Mesenteric fat pad (tissue), 1 donor: ENCODE measurements around the gene HELT. TPM values are rescaled to one million over a fixed set of nuclear protein-coding genes. Genes with fewer than 3 reads are reported as not detected.

Source experiments
- DNase-seq: peaks from one replicate; pipeline ENCODE4 v3.0.0-alpha.2; 2020; ENCODE audit warnings: low spot score
- total RNA-seq: library from RNA; stranded (reverse); fragmentation: NEBNext Ultra II Directional; extraction: Animal tissue kit (Norgen Biotek cat#: 25700); gene quantifications from one replicate; pipeline ENCODE4 v1.2.1, GENCODE V29; 2021
- donor health status: DM: yes; HTN: yes; CAD: no.

The HELT gene
- total RNA-seq, 1 donor from 2014 or later = not detected

DNA sequence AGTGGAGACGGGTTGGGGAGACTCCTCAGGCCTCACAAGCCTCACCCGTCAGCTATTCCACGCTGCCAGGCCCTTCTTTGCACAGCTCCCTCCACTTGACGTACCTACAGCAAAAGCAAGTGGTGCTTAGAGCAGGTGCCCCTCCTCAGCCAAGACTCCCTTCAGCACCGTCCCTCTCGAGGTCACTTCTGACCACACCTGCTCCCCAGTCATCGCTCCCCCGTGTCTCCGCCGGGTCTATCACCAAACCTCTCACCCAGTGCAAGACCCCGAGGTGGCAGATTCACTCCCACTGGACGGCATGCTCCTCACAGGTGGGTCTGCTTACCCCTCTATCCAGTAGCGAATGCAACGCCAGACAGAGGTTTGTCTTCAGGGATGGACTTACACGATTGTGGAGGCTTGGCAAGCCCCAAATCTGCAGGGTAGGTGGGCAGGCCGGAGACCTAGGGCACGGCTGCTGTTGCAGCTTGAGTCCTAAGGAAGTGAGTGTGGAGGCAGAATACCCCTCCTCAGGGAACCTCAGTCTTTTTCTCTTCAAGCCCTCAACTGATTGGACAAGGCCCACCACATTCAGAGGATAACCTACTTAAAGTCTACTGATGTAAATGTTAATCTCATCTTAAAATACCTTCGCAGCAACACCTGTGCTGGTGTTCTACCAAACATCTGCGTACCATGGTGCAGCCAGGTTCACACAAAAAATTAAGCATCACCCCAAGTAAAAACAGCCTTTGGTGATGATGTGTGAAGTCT is 14.5 kb upstream of the HELT start:
- no peak for DNase-seq

DNA sequence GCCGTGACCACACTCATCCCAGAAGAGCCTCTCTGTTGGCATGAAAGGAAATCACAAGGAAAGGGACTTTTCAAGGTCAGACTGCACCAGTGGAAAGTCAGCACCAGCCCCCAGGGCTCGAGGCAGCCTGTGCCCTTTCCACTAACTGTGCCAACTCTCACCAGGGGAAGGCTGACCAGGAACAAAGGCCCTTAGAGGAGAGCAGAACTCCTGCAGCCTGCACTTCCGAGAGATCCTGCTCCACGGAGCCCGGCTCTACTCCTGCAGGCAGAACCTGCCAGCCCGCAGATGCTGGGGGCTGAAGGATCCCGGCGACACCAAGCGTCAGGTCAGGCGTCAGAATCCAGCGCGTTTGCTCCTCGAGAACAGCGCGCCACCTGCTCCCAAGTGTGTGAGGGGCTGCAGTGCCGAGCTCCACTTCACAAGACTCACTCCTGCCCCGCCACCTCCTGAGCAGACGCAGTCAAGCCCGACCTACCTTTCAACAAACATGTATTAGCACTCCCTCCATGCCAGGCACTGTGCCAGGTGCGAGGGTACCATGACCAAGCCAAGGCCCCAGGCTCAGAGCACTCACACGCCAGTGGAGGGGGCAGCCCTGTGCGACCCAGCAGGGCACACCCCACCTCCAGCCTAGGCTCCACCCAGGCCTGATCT is 13.6 kb upstream of the HELT start:
- no peak for DNase-seq

DNA sequence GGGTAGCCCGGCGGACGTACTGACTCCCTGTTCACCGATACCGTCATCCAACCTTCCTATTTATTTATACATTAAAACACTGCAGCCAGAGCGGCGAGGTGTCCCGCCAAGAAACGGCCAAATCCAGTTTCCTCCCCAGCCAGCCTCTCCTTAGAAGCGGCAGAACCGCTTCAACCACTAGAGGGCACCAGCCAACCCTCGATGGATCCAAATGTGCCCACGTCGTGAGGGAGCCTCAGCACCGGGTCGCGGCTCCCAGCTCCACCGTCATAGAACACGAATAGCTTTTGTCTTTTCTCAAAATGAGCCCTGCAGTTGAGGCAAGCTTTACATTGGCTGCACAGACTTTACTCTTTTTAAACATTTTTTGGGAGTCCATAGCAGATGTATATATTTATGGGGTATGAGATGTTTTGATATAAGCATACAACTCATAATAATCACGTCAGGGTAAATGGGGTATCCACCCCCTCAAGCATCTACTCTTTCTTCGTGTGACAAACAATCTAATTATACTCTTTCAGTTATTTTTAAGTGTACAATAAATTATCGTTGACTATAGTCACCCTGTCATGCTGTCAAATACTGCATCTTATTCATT is 13.0 kb upstream of the HELT start:
- no peak for DNase-seq

DNA sequence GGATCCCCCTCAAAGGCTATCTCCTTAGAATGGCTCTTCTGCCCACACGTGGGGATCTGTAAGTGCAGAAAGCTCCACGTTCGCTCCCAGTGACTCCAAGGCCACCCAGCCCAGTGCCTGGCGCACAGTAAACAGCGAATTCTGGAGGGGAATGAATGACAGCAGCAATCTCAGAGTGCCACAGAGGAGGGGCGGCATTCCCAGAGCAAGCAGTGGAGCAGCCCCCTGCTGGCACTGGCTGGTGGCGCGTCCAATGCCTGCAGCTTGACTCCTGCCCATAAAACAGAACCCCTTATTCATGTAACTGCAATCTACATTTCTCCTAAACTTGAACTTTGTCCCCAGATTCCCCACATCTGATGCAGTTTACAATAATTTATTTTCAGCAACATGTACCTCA is 6.9 kb upstream of the HELT start:
- no peak for DNase-seq

DNA sequence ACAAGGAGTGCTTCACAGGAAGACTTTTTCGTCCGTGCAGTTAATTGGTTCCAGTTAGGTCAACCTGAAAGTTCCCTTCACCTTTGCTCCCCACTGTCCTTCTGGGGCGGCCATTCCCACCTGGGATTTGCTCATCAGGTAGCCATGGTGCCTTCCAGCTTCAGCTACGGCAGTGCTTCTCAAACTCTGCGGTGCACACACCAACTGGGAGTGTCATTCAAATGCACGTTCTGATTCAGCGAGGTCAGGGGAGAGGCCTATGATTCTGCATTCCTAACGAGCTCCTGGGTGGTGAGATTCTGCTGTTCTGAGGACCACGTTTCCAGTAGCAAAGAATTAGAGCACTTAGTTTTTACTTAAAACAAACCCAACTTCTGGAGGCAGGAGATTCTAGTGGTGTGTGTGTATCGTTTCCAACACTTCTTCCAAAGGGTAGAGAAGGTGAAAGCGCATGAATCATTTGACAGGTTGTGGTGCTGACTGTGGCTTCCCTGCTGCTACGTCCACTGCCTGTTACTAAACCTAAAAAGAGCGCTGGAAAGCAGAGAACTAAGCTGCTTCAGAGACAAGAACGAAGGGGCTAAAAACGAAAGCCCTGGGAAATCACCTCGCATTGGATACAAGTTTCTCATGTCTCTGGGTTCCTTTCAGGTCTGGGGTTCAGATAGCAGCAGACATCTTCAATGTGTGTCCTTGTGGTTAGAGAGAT is 4.7 kb upstream of the HELT start:
- no peak for DNase-seq

DNA sequence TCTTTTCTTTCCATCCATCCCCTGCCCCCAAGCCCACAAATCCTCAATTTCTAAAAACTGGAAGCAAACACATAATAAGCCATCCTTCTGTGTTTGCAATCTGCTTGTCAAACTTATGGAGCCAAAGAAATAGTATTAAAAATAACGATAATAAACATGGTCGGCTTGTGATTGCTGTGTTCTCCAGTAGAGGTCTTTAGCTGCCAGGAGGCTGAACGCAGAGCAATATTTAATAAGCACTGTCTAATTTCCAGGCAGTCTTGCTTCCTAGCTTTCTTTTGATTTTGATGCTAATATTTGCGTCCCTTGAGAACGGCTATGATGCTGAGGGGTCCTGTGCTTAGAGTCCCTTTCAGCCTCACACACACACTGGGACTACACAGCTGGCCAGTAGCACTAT is 3.2 kb upstream of the HELT start:
- DNase-seq = no peak

DNA sequence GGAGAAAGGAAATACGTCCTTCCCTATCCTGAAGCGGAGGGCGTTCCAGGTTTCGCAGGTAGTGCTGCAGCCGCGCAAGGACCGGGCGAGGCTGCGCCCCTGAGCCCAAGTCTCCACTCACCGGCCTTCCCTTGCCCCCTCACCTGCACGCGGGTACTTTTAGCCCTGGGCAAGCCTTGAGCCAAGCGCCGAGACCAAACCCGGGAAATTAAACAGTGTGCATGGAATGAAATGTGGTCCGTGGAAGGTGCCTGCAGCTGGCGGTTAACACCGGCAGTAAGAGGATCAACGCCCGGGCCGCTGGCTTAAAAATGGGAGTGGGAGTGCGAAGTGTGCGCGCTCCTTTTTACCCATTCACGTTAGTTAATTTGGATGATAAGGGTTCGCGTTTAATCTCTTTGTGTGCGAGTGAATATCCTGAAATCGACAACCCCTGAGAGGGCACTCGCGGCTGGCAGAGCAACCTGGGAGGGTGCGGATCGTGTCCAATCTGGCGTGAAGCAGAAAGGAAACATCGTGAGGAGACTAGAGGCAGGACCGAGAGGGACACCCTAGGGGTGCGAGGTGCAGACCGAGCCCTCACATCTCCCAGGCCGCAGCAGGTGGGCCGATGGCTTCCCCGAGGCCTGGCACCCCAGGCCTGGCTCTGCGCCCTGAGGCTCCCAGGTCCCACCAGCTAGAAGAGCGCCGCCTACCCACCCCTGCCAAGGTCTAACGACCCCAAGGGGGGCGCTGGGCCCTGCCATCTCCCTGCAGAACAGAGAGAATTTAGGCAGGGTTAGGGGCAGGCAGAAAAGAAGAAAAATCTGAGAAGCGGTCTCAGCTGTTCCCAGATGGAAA is 2.0 kb upstream of the HELT start:
- no peak for DNase-seq

DNA sequence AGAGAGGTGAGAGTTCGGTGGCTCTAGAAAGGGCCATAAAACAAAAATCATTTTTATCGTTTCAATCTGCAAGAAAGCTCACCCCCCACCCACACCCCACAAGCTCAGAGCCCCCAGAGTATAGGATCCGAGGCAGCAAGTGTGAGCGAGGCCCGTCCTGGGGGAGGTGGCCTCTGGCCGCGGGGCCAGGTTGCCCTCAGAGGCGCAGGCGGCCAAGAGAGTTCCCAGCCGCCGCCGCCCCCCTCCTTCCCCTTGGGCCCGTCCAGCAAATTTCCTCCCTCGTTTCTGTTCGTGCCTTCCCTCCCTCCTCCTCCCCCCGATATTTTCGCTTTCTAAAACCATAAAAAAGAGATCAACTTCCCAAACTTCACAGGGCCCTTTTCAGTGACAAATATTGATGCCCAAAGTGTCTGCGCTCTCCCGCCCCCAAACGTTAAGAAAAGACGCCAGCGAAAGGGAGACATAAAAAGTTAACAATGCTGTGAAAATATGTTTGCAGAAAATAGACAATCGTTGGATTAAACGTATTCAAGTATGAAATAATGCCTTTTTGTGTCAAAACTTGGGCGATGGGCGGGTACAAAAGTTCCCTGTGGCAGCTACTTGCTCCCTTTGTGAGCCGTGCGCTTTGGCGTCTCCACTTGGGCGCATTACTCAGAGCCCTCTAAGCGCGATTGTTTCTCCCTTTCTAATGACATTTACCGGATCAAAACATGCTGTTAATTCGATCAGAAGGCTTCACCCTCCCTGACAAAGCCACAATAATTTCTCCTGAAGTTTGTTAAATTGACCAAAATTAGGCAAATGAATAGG is 1.1 kb upstream of the HELT start:
- no peak for DNase-seq

DNA sequence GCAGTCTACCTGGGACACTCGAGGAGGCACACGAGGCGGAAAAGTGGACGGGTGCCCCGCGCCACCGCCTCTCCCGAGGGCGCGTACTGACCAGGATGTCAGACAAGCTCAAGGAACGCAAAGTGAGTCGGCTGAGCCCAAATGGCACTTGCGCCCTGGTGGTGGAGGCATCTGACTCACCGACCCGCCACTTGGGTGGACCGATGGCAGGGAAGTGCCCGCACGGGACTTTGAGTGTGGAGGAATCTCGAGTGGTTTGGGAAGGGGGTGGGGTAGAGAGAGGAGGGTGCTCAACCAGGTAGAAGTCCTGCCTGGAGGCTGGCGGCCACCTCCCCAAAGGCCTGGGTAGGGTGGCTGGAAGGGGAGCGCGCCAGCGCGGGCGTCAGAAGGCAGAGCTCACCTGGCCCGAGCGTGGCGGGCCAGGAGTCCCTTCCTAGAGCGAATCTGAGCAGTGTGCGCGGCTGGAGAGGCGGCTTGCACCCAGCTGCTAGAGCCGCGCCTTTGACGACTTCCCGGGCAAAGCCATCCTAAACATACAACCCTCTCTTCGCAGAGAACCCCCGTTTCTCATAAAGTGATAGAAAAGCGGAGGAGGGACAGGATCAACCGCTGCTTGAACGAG is 655 bp downstream of the HELT start:
- DNase-seq = no peak

DNA sequence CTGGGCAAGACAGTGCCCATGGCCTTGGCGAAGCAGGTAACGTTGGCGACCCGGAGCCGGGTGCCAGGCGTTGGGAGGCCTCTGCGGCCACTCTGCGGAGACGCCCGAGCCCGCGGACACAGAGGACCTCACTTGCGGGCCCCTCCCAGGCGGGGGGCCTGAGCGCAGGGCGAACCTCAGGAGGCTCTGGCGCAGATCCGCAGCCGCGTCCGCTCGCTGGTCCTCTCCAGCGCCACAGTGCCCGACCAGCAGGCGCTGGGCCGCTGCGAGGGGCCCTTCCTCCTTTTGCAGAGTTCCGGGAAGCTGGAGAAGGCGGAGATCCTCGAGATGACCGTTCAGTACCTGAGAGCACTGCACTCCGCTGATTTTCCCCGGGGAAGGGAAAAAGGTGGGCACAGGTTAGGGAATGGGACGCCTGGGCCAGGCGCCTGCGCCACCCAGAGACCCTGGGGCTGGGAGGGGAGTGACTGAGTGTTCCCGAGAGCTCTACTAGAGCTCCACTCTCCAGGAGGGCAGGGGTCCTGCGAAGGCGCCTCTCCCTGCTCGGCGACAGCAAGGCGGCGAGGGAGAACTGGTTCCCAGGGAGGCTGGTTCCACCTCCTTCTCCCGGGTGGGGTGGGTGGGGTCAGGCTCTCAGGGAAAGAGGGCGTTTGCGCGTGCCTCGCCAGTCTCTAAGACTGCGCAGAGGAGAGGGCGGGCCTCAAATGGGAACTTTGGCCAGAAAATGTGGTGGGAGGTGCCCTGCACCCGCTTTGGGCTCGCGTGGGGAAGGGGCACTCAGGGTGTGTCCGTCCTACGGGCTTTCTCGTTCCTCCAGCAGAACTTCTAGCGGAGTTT is 1.4 kb downstream of the HELT start:
- DNase-seq = no peak

DNA sequence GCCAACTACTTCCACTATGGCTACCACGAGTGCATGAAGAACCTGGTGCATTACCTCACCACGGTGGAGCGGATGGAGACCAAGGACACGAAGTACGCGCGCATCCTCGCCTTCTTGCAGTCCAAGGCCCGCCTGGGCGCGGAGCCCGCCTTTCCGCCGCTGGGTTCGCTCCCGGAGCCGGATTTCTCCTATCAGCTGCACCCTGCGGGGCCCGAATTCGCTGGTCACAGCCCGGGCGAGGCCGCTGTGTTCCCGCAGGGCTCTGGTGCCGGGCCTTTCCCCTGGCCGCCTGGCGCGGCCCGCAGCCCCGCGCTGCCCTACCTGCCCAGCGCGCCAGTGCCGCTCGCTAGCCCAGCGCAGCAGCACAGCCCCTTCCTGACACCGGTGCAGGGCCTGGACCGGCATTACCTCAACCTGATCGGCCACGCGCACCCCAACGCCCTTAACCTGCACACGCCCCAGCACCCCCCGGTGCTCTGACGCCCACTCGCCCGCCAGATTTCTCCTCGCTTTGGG is 2.1 kb downstream of the HELT start:
- DNase-seq = no peak

DNA sequence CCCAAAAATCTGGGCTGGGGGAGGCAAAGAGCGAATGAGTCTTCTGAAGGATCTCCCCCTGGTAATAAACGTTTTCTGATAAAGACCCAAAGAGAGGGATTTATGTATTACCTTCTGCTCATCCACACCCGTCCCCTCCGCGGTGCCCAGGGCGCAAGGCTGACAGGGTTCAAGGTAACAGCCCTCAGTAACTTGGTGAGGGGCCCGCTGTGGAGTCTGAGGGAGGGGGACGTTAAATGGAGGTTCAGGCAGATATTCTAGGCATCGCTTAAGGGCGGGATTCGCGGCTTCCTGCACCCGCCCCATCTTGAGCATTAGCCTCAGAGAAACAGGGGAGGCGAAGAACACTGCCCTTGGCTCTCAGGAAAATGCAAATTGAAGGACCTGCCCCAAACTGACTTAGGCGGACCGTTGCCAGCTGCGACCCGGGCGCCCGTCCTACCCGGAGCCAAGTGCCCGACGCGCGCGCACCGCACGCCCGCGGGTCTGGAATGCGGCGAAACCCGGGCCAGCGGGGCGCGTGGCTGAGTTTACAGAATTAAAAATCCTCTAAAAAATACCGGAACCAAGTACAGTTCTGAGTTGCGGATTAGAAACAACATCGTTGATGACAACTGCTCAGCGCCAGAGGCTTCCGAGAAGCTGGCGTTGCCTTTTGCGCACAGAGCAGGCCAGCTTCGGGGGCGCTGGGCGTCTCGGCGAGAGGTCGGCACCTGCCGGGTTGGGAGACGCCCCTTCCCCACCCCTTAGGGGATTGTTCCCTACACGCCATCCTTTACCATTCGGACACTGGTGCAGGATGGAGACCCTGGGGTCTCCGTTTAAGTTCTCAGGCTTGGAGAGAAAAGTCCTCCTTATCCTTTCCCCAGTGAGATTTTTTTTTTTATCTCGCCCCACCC is 2.8 kb downstream of the HELT start:
- DNase-seq = no peak

DNA sequence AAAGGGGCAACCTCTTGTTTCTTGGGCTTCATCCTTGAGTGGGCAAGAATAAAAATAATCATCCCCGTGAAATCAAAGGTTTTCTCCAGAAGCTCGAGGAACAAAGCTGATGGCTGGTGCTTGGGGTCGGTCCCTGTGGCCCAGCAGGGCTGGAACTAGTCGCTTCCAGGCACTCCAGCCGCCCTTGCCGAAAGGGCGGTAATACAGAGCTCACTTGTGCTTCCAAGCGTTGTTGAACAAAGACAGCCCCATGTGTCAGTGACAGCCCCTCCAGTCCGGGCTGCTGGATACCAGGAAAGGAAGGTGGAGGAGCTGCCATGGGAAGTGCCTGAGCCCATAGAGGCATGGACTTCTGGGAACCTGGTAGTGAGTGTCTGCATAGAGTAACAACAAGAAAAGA is 5.2 kb downstream of the HELT start:
- DNase-seq = no peak

DNA sequence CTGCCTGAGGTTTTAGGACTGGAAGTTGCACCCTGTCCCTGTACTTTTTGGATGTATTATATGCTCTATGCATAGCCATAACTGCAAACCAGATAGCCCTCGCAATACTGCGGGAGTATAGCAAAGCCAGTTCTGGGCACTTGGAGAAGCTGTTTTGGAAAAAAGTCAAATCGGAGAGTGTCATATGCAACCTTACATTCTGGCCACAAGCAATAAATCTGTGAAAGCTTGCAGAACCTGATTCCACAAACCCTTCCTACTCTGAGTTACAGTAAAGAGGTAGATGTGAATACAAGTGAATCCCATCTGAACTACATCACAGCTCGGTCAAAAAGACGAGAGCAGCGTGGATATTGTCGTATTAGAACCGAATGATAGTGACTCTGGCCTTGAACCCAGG is 10.3 kb downstream of the HELT start:
- no peak for DNase-seq

DNA sequence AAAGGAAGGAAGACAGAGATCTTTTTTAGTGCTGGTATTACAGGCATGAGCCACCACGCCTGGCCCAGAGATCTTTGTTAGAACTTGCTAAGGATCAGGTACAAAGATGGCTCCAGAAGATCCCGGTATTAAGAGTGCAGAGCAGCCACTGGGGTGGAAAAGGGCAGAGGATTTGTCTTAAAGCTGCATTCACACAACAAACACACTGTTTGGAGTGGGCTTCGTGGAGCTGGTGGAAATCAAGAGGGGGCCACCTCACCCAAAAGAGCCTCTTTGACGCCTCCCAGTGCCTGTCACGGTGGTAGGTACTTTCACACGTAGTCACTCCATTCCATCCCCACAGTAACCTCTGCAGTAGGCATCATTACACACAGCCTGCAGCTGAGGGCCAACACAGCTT is 13.3 kb downstream of the HELT start:
- DNase-seq = no peak

DNA sequence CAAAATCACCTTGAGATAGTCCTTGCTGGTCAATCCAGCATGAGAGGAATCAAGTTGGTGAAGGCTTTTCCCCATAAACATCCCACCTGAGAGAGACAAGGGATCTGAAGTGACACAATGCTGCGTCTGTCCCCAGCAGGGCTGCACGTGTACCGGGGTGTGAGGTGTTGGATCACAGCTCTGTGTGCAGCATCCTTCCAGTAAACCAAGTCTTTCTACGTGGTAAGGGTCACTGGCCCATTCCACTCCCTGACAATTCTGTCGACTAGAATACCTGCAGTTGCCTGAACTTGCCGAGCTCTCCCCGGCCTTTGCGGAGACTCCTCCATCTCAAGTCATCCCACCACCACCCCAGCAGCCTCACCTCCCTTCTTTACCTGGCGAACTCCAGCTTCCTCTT is 14.8 kb downstream of the HELT start:
- no peak for DNase-seq

DNA sequence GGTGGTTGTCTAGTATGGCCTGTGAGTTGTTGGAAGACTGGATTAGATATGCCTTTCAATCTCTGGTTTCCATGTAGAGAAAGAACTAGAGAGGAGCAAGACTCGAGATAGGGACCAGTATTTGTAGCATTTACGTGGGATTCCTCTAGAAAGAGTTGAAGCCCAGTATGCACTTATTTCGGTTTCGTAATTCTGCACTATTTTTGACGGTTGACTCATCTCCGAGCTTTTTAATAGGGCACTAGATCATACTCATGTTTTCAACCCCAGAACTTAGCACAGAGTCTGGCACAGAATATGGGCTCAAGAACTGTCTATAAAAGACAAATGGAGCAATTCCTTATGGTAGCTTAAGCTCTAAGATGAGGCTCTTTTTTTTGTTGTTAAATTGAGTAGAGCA is 15.7 kb downstream of the HELT start:
- no peak for DNase-seq

DNA sequence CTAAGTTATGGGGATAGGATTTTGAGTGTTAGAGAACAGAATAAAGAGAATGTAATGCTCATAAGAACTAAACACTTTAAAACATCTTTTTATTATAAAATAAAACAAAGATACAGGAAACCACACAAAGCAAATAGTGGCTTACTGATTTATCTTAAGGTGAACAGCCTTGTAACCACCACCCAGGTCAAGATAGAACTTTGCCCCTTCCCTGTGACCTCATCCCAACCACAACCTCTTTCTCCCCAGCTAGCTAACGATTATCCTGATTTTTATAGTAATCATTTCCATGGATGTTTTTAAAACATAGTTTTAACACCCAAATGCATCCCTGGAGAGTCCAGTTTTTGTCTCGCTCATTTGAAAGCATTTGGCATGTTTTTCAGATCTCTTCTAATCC is 17.0 kb downstream of the HELT start:
- no peak for DNase-seq
